ENCODE data around the gene TM4SF20.

DNA sequence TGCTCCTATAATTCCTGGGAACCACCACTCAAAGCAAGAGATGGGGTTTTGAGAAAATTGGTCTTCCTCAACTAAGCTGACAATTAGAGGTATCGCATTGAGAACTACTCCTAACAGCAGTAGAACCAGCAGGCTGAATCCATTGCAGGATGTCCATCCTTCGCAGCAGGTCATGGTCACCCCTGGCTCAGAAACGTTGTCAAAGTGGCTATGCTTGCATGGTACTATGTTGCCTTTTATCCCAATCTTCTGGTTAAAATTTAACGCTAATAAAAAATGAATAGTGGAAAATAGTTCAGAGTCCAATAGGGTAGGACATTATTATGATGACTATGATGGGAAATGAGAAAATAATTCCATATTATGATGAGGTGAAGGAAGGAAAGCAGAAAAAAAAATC is at the start of gene TM4SF20:
- TF ChIP-seq EZH2 (IDR thresholded peaks at IDR 0.05; ENCODE audit: borderline replicate concordance, low read length): no peak
- TF ChIP-seq, protein P1, sequence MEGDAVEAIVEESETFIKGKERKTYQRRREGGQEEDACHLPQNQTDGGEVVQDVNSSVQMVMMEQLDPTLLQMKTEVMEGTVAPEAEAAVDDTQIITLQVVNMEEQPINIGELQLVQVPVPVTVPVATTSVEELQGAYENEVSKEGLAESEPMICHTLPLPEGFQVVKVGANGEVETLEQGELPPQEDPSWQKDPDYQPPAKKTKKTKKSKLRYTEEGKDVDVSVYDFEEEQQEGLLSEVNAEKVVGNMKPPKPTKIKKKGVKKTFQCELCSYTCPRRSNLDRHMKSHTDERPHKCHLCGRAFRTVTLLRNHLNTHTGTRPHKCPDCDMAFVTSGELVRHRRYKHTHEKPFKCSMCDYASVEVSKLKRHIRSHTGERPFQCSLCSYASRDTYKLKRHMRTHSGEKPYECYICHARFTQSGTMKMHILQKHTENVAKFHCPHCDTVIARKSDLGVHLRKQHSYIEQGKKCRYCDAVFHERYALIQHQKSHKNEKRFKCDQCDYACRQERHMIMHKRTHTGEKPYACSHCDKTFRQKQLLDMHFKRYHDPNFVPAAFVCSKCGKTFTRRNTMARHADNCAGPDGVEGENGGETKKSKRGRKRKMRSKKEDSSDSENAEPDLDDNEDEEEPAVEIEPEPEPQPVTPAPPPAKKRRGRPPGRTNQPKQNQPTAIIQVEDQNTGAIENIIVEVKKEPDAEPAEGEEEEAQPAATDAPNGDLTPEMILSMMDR (conservative IDR thresholded peaks at IDR 0.05 in 1 of 2, IDR thresholded peaks at IDR 0.05 in 1 of 2; ENCODE audit: extremely low read depth in 1 of 2, insufficient read depth in 1 of 2, low read depth in 1 of 2, low read length in 2 of 2): no peak
